Endodermal cell (in vitro differentiated cells): ENCODE data around the gene LRRC53. TPM values are rescaled to one million over a fixed set of nuclear protein-coding genes. Genes with fewer than 3 reads are reported as not detected.

Experiments used
- DNase-seq: peaks from one replicate; pipeline ENCODE4 v3.0.0-alpha.2; 2017
- H3K27ac ChIP-seq: 2 replicates; pipeline ENCODE4 v1.5.1; 2013; ENCODE audit warnings: mild to moderate bottlenecking, low read depth, low read length, moderate library complexity
- H3K27me3 ChIP-seq: 2 replicates; pipeline ENCODE4 v1.6.1; 2013; ENCODE audit warnings: mild to moderate bottlenecking, low read length, moderate library complexity; ENCODE audit not compliant: insufficient read depth, control insufficient read depth, poor library complexity, severe bottlenecking
- H3K36me3 ChIP-seq: 2 replicates; pipeline ENCODE4 v1.7.0; 2013; ENCODE audit warnings: mild to moderate bottlenecking, low read length, moderate library complexity; ENCODE audit not compliant: control insufficient read depth, insufficient read depth
- H3K4me1 ChIP-seq: one replicate; pipeline ENCODE4 v1.7.0; 2013; ENCODE audit warnings: low read length; ENCODE audit not compliant: control insufficient read depth, insufficient read depth
- H3K4me3 ChIP-seq: 2 replicates; pipeline ENCODE4 v1.5.1; 2013; ENCODE audit warnings: mild to moderate bottlenecking, low read length, moderate library complexity
- H3K9ac ChIP-seq: 2 replicates; pipeline ENCODE4 v1.6.1; 2013; ENCODE audit warnings: mild to moderate bottlenecking, low read length, moderate library complexity; ENCODE audit not compliant: poor library complexity, severe bottlenecking; ENCODE audit errors: extremely low read depth
- H3K9me3 ChIP-seq: 2 replicates; pipeline ENCODE4 v1.6.1; 2013; ENCODE audit warnings: mild to moderate bottlenecking, low read length, moderate library complexity; ENCODE audit not compliant: control insufficient read depth
- H3K27ac Mint-ChIP-seq: 2 replicates; pipeline ENCODE4 v1.8.0; 2020; ENCODE audit warnings: mixed read lengths
- H3K27me3 Mint-ChIP-seq: 2 replicates; pipeline ENCODE4 v1.8.0; 2021; ENCODE audit warnings: mild to moderate bottlenecking, mixed read lengths; ENCODE audit not compliant: insufficient read depth
- H3K36me3 Mint-ChIP-seq: 2 replicates; pipeline ENCODE4 v1.8.0; 2020; ENCODE audit warnings: low read depth, mixed read lengths
- H3K4me1 Mint-ChIP-seq: 2 replicates; pipeline ENCODE4 v1.8.0; 2020; ENCODE audit warnings: mixed read lengths
- H3K4me3 Mint-ChIP-seq: 2 replicates; pipeline ENCODE4 v1.8.0; 2020; ENCODE audit warnings: mild to moderate bottlenecking, moderate library complexity, mixed read lengths
- H3K9me3 Mint-ChIP-seq: 2 replicates; pipeline ENCODE4 v1.8.0; 2020; ENCODE audit warnings: mild to moderate bottlenecking, mixed read lengths
- CTCF ChIP-seq: fragments of 200-600 bp; sonication (generic); conservative IDR thresholded peaks from 2 replicates; pipeline ENCODE4 v1.5.0; 2021; ENCODE audit warnings: antibody characterized with exemption, mild to moderate bottlenecking
- WGBS, 2 experiments: methylation state at CpG; one replicate each; pipeline versions ENCODE4 v1.1.5 to v1.1.7; 2013; ENCODE audit warnings: missing lambda C conversion rate in 2 of 2, mixed read lengths in 1 of 2; ENCODE audit not compliant: insufficient coverage in 1 of 2, insufficient read length in 1 of 2; 5-methylcytosine and 5-hydroxymethylcytosine counted together
- total RNA-seq, 2 donors: library from RNA; stranded (reverse); fragmentation: NEBNext Ultra II Directional in 1 of 2; extraction: Animal tissue kit (Norgen Biotek cat#: 25700) in 1 of 2; gene quantifications; 2 replicates in 1 of 2; 3 replicates in 1 of 2; pipeline ENCODE4 v1.2.1, GENCODE V29; 2021

The LRRC53 gene
- total RNA-seq, 2 donors from 2014 or later = not detected

GRCh38 chr1:74504933-74505512 is 7.4 kb downstream of the LRRC53 start:
- H3K9ac ChIP-seq = no peak overlapping the region
- DNase-seq = no peak
- no peaks in the 10 kb centered on the region for H3K36me3 Mint-ChIP-seq

GRCh38 chr1:74504125-74504932 is 8.1 kb downstream of the LRRC53 start:
- Histone ChIP-seq H3K4me3 (no peak overlapping the region), H3K36me3 (no peaks in the 10 kb centered on the region), H3K9ac (no peak overlapping the region), H3K9me3 (no peaks in the 10 kb centered on the region), H3K27ac (peak overlapping the region; percentile 78), H3K27me3 (no peaks in the 10 kb centered on the region), H3K4me1 (no peaks in the 10 kb centered on the region)
- DNase-seq = peak; percentile 92
- 49 to 52% methylated on average over 13 to 15 of the region's 15 CpGs for WGBS, 2 experiments
- Mint-ChIP-seq H3K9me3 (no peaks in the 10 kb centered on the region), H3K27ac (no peak overlapping the region), H3K27me3 (peaks cover 9% of the 10 kb centered on the region), H3K36me3 (no peaks in the 10 kb centered on the region), H3K4me1 (peaks cover 18% of the 10 kb centered on the region), H3K4me3 (no peak overlapping the region)
- TF ChIP-seq CTCF = peak; percentile 91

More at GRCh38 chr1:74504933-74505512, 7.4 kb downstream of the LRRC53 start:
- Histone ChIP-seq H3K36me3 (no peaks in the 10 kb centered on the region), H3K4me3 (no peak overlapping the region), H3K4me1 (no peaks in the 10 kb centered on the region), H3K9me3 (no peaks in the 10 kb centered on the region), H3K27me3 (no peaks in the 10 kb centered on the region), H3K27ac (peak overlapping the region; percentile 94)
- TF ChIP-seq CTCF = no peak
- H3K27ac Mint-ChIP-seq = no peak overlapping the region
- WGBS, 2 experiments = 67 to 79% methylated on average over 6 to 11 of the region's 11 CpGs
- H3K4me1 Mint-ChIP-seq = peaks cover 18% of the 10 kb centered on the region
- H3K4me3 Mint-ChIP-seq = no peak overlapping the region
- H3K9me3 Mint-ChIP-seq = no peaks in the 10 kb centered on the region
- H3K27me3 Mint-ChIP-seq = peaks cover 9% of the 10 kb centered on the region

GRCh38 chr1:74502858-74503257 is 9.6 kb downstream of the LRRC53 start:
- Mint-ChIP-seq H3K27me3 (peaks cover 9% of the 10 kb centered on the region), H3K9me3 (no peaks in the 10 kb centered on the region), H3K4me1 (peaks cover 13% of the 10 kb centered on the region), H3K4me3 (no peak overlapping the region), H3K27ac (no peak overlapping the region), H3K36me3 (no peaks in the 10 kb centered on the region)
- Histone ChIP-seq H3K27me3 (no peaks in the 10 kb centered on the region), H3K4me3 (no peak overlapping the region), H3K27ac (no peak overlapping the region), H3K36me3 (no peaks in the 10 kb centered on the region), H3K9ac (no peak overlapping the region), H3K9me3 (no peaks in the 10 kb centered on the region), H3K4me1 (no peaks in the 10 kb centered on the region)
- no peak for TF ChIP-seq CTCF
- 84 to 86% methylated on average over 1 to 2 of the region's 2 CpGs for WGBS, 2 experiments
- DNase-seq = no peak
